ENCODE data around the gene GEMIN4. TPM values are rescaled to one million over a fixed set of nuclear protein-coding genes. Genes with fewer than 3 reads are reported as not detected.

Gene GEMIN4
- total RNA-seq, 4 donors from 2014 or later: 9.9 to 29.0 (median 15.9) TPM

DNA sequence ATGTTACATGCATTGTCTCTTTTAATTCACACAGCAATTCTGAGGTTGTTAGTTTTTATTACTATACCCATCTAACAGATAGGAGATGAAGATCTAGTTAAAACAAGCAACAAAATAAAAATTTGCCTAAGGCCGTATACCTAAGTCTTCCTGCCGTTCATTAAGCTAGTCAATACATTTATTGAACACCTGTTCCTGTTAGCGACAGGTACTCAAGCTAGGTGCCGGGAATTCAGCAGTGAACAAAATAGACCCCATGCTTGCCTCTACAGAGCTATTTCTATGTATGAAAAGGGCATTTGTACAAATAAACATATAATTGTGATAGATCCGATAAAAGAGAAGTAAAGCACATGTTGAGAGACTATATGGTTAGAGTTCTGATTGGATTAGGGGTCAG lies 34.0 kb downstream of the GEMIN4 start:
- WGBS, 2 donors: 90 to 92% methylated on average over 5 of the region's 5 CpGs
- Histone ChIP-seq H3K4me3 (no peak overlapping the region), H3K36me3 (no peaks in the 10 kb centered on the region), H3K9me3 (no peaks in the 10 kb centered on the region), H3K27ac (no peak overlapping the region), H3K27me3 (no peaks in the 10 kb centered on the region), H3K4me1 (peaks cover 0 to 31% (median 10%) of the 10 kb centered on the region in 4 donors)
- no peak for TF ChIP-seq POLR2A (IDR thresholded peaks at IDR 0.05)
- TF ChIP-seq, protein P1, sequence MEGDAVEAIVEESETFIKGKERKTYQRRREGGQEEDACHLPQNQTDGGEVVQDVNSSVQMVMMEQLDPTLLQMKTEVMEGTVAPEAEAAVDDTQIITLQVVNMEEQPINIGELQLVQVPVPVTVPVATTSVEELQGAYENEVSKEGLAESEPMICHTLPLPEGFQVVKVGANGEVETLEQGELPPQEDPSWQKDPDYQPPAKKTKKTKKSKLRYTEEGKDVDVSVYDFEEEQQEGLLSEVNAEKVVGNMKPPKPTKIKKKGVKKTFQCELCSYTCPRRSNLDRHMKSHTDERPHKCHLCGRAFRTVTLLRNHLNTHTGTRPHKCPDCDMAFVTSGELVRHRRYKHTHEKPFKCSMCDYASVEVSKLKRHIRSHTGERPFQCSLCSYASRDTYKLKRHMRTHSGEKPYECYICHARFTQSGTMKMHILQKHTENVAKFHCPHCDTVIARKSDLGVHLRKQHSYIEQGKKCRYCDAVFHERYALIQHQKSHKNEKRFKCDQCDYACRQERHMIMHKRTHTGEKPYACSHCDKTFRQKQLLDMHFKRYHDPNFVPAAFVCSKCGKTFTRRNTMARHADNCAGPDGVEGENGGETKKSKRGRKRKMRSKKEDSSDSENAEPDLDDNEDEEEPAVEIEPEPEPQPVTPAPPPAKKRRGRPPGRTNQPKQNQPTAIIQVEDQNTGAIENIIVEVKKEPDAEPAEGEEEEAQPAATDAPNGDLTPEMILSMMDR (IDR thresholded peaks at IDR 0.05): no peak
- DNase-seq (ENCODE audit: low spot score in 2 of 2): no peak

DNA sequence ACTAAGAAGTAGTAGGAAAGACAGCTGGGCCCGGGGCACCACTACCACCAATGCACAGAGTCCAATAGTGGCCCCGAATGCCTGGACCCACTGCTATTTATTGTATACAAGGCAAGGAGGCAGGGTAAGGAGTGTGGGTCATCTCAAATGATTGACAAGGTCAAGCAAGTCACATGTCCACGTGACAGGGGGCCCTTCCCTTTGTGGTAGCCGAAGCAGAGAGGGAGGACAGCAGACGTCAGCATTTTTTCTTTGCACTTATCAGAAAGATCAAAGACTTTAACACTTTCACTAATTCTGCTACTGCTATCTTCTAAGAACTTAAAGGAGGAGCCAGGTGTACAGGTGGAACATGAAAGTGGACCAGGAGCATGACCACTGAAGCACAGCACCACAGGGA lies 43.9 kb downstream of the GEMIN4 start:
- no peaks in the 10 kb centered on the region for H3K9me3 ChIP-seq
- H3K27ac ChIP-seq: no peak overlapping the region
- TF ChIP-seq EP300 (IDR thresholded peaks at IDR 0.05) (no peak), POLR2A (IDR thresholded peaks at IDR 0.05) (no peak)
- TF ChIP-seq, protein P1 (IDR thresholded peaks at IDR 0.05): no peak
- peaks cover 0 to 12% (median 3%) of the 10 kb centered on the region in 4 donors for H3K4me1 ChIP-seq
- H3K4me3 ChIP-seq: no peak overlapping the region
- no peak for DNase-seq (ENCODE audit: low spot score in 2 of 2)
- peaks cover 0 to 40% (median 6%) of the 10 kb centered on the region in 3 donors for H3K36me3 ChIP-seq
- 74 to 80% methylated on average over 5 of the region's 5 CpGs for WGBS, 2 donors
- no peaks in the 10 kb centered on the region for H3K27me3 ChIP-seq

DNA sequence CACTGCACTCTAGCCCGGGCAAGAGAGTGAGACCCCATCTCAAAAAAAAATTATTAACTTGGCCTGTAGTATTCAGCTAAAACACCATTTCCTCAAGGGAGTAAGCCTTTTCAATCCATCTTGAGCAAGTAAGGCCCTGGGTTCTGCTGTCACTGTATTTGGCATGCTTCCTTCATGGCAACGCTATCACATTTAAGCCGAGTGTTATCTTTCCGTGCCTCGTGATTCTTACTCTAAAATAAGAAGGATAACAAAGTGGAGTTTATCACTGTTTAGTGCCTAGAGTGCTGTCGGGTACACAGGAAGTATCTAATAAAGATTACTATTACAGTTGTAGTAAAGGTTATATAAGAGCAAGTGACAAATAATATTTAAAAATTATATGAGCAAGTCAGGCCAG lies 46.2 kb downstream of the GEMIN4 start:
- H3K36me3 ChIP-seq: peaks cover 0 to 52% (median 6%) of the 10 kb centered on the region in 3 donors

DNA sequence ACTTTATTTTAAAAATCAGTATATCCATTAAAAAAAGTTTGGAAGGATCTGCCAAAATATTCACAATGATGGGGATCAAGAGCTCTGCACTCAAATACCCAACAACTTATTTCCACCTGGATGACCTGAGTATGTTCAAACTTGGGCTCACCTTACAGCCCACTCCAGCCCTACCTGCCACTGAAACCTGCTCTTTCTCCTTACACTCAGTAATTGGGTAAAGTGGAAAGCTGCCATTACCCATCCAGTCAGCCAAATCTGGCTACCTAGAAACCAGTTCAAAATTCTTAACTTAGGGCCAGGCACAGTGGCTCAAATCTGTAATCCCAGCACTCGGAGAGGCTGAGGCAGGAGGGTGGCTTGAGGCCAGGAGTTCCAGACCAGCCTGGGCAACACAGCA lies 47.1 kb downstream of the GEMIN4 start:
- no peak overlapping the region for H3K27ac ChIP-seq
- 84 to 88% methylated on average over 1 of the region's 1 CpG for WGBS, 2 donors
- TF ChIP-seq, protein P1 (IDR thresholded peaks at IDR 0.05): no peak
- TF ChIP-seq EP300 (IDR thresholded peaks at IDR 0.05): no peak
- TF ChIP-seq POLR2A (IDR thresholded peaks at IDR 0.05): no peak
- H3K9me3 ChIP-seq: no peaks in the 10 kb centered on the region
- peaks cover 0 to 6% (median 0%) of the 10 kb centered on the region in 4 donors for H3K4me1 ChIP-seq
- DNase-seq (ENCODE audit: low spot score in 2 of 2): no peak
- no peaks in the 10 kb centered on the region for H3K27me3 ChIP-seq
- H3K4me3 ChIP-seq: no peak overlapping the region
- peaks cover 0 to 48% (median 5%) of the 10 kb centered on the region in 3 donors for H3K36me3 ChIP-seq

More for the DNA sequence above, 46.2 kb downstream of the GEMIN4 start:
- 91 to 94% methylated on average over 6 of the region's 6 CpGs for WGBS, 2 donors
- Histone ChIP-seq H3K4me3 (no peak overlapping the region), H3K9me3 (no peaks in the 10 kb centered on the region), H3K27ac (no peak overlapping the region), H3K27me3 (no peaks in the 10 kb centered on the region), H3K4me1 (no peaks in the 10 kb centered on the region)
- no peak for TF ChIP-seq POLR2A (IDR thresholded peaks at IDR 0.05)
- no peak for TF ChIP-seq EP300 (IDR thresholded peaks at IDR 0.05)
- TF ChIP-seq, protein P1 (IDR thresholded peaks at IDR 0.05): no peak
- DNase-seq (ENCODE audit: low spot score in 2 of 2): no peak

DNA sequence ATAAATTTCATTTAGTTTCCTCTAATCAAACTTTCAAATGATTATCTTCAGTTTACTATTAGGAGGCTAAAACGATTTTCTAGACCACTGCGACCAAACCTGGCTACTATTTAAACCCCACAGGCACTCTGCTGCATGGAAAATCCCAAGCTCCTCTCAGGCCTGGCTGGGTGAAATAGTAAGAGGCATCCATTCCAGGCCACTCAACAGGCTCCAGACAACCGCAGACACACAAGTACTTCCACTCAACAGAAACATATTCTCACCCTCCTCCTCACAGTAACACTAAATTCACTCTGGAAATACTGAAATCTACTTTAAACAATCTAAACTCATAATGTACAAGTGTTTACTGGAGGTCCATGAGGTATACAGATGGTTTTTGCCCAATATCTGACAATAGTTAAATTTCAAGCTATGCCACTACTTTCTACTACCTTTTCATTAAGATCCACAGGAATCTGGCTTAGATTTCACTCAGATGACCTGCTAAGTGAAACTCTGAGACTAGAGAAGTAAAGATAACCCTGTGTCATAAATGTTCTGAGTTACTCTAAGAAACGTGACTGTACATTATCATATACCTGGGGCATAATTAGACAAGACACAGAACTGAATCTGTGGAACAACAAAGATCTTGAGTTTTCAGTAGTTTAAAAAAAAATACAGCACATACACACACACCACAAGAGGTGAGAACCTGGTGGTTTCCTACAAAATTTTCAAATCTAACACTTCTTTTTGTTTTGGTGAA lies 47.8 kb downstream of the GEMIN4 start:
- Histone ChIP-seq H3K4me3 (no peak overlapping the region), H3K9me3 (no peaks in the 10 kb centered on the region), H3K27ac (no peak overlapping the region), H3K36me3 (peaks cover 0 to 41% (median 0%) of the 10 kb centered on the region in 3 donors), H3K27me3 (no peaks in the 10 kb centered on the region), H3K4me1 (peaks cover 0 to 11% (median 0%) of the 10 kb centered on the region in 4 donors)
- WGBS, 2 donors: 85 to 91% methylated on average over 4 of the region's 4 CpGs
- TF ChIP-seq, protein P1 (IDR thresholded peaks at IDR 0.05): no peak
- TF ChIP-seq EP300 (IDR thresholded peaks at IDR 0.05) (no peak), POLR2A (IDR thresholded peaks at IDR 0.05) (no peak)
- DNase-seq (ENCODE audit: low spot score in 2 of 2): no peak
